Measurements from ENCODE around the gene EIF4E2. TPM values are rescaled to one million over a fixed set of nuclear protein-coding genes. Genes with fewer than 3 reads are reported as not detected.
"Not testable (repeated sequence)": the region's sequence is repeated elsewhere in the genome, so short reads cannot be mapped to it uniquely, and the experiment has no call there.

Gene EIF4E2
- total RNA-seq, 2 experiments from 2014 or later: 45.9 to 46.0 TPM

DNA sequence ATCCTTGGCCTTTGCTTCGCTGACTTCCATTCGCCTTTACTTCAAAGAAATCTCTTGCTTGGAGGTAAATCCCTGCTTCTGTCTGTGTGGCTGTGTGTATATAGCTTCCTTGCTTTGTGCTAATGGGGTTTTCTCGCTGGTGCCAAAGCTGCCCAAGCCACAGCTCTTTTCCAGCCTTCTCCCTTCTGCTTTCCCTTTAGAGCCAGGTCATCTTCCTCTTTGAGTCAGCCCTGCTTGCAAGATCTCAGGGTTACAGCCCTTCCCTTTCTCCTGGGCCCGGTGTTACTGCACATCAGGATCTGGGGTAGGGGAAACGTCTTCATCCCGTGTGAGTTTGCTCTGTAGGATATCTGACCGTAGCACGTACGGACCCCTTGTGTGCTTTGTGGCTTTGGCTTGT lies 19.1 kb downstream of the EIF4E2 start:
- no peaks in the 10 kb centered on the region for H3K9me3 Mint-ChIP-seq
- H3K9me3 ChIP-seq (ENCODE audit: control insufficient read depth in 1 of 2, insufficient read depth in 1 of 2, low read length in 2 of 2): no peaks in the 10 kb centered on the region
- intact Hi-C loops (cut with DNase I, micrococcal nuclease): no loop called here
- no peaks in the 10 kb centered on the region for H3K4me1 Mint-ChIP-seq (ENCODE audit: low read depth)
- POLR2A ChIA-PET: no interaction called here
- CTCF ChIA-PET: interaction anchor here (0.5 kb wide), 1 partner anchor 38 kb away, joined by 4 read pairs; no protein-coding TSS in a partner anchor
- TF ChIP-seq, protein P1, sequence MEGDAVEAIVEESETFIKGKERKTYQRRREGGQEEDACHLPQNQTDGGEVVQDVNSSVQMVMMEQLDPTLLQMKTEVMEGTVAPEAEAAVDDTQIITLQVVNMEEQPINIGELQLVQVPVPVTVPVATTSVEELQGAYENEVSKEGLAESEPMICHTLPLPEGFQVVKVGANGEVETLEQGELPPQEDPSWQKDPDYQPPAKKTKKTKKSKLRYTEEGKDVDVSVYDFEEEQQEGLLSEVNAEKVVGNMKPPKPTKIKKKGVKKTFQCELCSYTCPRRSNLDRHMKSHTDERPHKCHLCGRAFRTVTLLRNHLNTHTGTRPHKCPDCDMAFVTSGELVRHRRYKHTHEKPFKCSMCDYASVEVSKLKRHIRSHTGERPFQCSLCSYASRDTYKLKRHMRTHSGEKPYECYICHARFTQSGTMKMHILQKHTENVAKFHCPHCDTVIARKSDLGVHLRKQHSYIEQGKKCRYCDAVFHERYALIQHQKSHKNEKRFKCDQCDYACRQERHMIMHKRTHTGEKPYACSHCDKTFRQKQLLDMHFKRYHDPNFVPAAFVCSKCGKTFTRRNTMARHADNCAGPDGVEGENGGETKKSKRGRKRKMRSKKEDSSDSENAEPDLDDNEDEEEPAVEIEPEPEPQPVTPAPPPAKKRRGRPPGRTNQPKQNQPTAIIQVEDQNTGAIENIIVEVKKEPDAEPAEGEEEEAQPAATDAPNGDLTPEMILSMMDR (IDR thresholded peaks at IDR 0.05): no peak
- H3K27me3 ChIP-seq (ENCODE audit: control insufficient read depth in 1 of 2, insufficient read depth in 2 of 2, low read length in 2 of 2): no peaks in the 10 kb centered on the region
- peaks cover 78% of the 10 kb centered on the region for H3K36me3 ChIP-seq (ENCODE audit: insufficient read depth, low read length)
- H3K27ac ChIP-seq (ENCODE audit: low read depth in 1 of 2, low read length in 2 of 2): no peak overlapping the region
- no peak overlapping the region for H3K4me3 Mint-ChIP-seq
- DNase-seq: no peak
- H3K27ac Mint-ChIP-seq: no peak overlapping the region
- no peaks in the 10 kb centered on the region for H3K4me1 ChIP-seq (ENCODE audit: insufficient read depth, low read length)
- ATAC-seq (ENCODE audit: poor library complexity): no peak
- peaks cover 98% of the 10 kb centered on the region for H3K36me3 Mint-ChIP-seq (ENCODE audit: low read depth)
- no peaks in the 10 kb centered on the region for H3K27me3 Mint-ChIP-seq
- no peak overlapping the region for H3K4me3 ChIP-seq (ENCODE audit: low read length)

DNA sequence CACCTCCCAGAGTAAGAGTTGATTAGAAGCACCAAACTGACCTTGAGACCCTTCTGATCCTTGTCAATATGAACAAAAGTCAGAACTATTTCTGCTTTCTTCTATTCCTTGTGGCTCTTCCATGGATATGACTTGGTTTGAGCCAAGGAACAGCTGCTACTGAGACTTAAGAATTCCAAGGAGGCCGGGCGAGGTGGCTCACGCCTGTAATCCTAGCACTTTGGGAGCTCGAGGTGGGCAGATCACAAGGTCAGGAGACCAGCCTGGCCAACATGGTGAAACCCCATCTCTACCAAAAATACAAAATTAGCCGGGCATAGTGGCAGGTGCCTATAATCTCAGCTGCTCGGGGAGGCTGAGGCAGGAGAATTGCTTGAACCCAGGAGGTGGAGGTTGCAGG lies 20.0 kb downstream of the EIF4E2 start:
- H3K4me3 Mint-ChIP-seq; H3K27ac Mint-ChIP-seq; H3K27ac ChIP-seq (ENCODE audit: low read depth in 1 of 2, low read length in 2 of 2); CTCF ChIA-PET; H3K27me3 ChIP-seq (ENCODE audit: control insufficient read depth in 1 of 2, insufficient read depth in 2 of 2, low read length in 2 of 2); H3K4me1 Mint-ChIP-seq (ENCODE audit: low read depth); H3K27me3 Mint-ChIP-seq; intact Hi-C loops (cut with DNase I, micrococcal nuclease); H3K4me3 ChIP-seq (ENCODE audit: low read length); DNase-seq; H3K9me3 Mint-ChIP-seq; H3K4me1 ChIP-seq (ENCODE audit: insufficient read depth, low read length); H3K9me3 ChIP-seq (ENCODE audit: control insufficient read depth in 1 of 2, insufficient read depth in 1 of 2, low read length in 2 of 2); ATAC-seq (ENCODE audit: poor library complexity): not testable (repeated sequence)
- peaks cover 79% of the 10 kb centered on the region for H3K36me3 ChIP-seq (ENCODE audit: insufficient read depth, low read length)
- POLR2A ChIA-PET: interaction anchor here (0.5 to 1.3 kb wide), 2 partner anchors 20 to 25 kb away, joined by 3 to 4 read pairs; no protein-coding TSS in a partner anchor
- peaks cover 98% of the 10 kb centered on the region for H3K36me3 Mint-ChIP-seq (ENCODE audit: low read depth)

DNA sequence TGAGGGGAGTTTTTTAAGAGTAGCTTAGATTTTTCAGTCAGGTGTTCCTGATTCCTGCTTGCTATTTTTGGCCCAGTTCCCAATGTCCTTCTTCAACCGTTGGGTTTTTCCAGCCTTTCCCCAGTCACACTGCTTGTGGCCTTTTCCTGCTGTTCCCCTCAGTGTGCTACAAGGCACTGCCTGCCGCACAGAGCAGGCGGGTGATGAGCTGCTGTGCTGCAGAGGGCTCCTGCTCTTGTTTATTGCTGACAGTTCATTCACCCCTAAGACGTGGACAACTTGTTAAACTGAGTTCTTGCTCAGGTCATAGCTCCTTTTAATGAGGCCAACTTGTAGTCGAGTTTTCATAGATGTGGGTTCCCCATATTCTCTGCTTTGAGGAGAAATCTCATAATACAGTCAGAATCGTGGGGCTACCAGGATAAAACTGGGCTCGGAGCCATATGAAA lies 20.6 kb downstream of the EIF4E2 start:
- TF ChIP-seq, protein P1 (IDR thresholded peaks at IDR 0.05): no peak
- intact Hi-C loops (cut with DNase I, micrococcal nuclease): no loop called here
- no peak overlapping the region for H3K4me3 ChIP-seq (ENCODE audit: low read length)
- H3K9me3 Mint-ChIP-seq: no peaks in the 10 kb centered on the region
- H3K27ac ChIP-seq (ENCODE audit: low read depth in 1 of 2, low read length in 2 of 2): no peak overlapping the region
- H3K4me1 ChIP-seq (ENCODE audit: insufficient read depth, low read length): no peaks in the 10 kb centered on the region
- no peak overlapping the region for H3K4me3 Mint-ChIP-seq
- DNase-seq (no peak), ATAC-seq (ENCODE audit: poor library complexity) (no peak)
- POLR2A ChIA-PET: interaction anchor here (0.5 to 1.3 kb wide), 2 partner anchors 20 to 25 kb away, joined by 3 to 4 read pairs; no protein-coding TSS in a partner anchor
- H3K27ac Mint-ChIP-seq: no peak overlapping the region
- H3K36me3 ChIP-seq (ENCODE audit: insufficient read depth, low read length): peaks cover 76% of the 10 kb centered on the region
- CTCF ChIA-PET: no interaction called here
- peaks cover 96% of the 10 kb centered on the region for H3K36me3 Mint-ChIP-seq (ENCODE audit: low read depth)
- H3K27me3 Mint-ChIP-seq: no peaks in the 10 kb centered on the region
- no peaks in the 10 kb centered on the region for H3K9me3 ChIP-seq (ENCODE audit: control insufficient read depth in 1 of 2, insufficient read depth in 1 of 2, low read length in 2 of 2)
- H3K27me3 ChIP-seq (ENCODE audit: control insufficient read depth in 1 of 2, insufficient read depth in 2 of 2, low read length in 2 of 2): no peaks in the 10 kb centered on the region
- no peaks in the 10 kb centered on the region for H3K4me1 Mint-ChIP-seq (ENCODE audit: low read depth)

DNA sequence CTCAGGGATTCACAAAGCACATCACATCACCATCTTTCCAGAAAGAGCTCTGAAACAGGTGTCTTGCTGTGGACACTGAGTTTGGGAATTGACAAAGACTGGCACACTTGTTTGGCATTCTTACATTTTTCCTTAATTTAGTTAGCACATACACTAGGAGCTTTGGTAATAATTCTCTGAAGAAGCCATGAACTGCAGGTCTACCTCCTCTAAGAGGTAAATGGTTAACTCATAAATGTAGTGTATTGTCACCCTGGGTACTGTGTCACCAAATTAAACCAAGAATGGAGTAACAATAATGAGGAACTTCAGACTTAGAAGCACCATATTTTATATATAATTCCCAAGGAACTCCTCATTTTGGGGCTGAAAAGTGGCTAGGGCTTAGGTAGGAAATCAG lies 22.6 kb downstream of the EIF4E2 start:
- H3K36me3 Mint-ChIP-seq (ENCODE audit: low read depth): peaks cover 90% of the 10 kb centered on the region
- no peak for ATAC-seq (ENCODE audit: poor library complexity)
- H3K36me3 ChIP-seq (ENCODE audit: insufficient read depth, low read length): peaks cover 65% of the 10 kb centered on the region

More for the DNA sequence above, 22.6 kb downstream of the EIF4E2 start:
- POLR2A ChIA-PET: no interaction called here
- no peak overlapping the region for H3K27ac Mint-ChIP-seq
- no peak overlapping the region for H3K4me3 Mint-ChIP-seq
- no peaks in the 10 kb centered on the region for H3K4me1 Mint-ChIP-seq (ENCODE audit: low read depth)
- no peaks in the 10 kb centered on the region for H3K9me3 ChIP-seq (ENCODE audit: control insufficient read depth in 1 of 2, insufficient read depth in 1 of 2, low read length in 2 of 2)
- no peaks in the 10 kb centered on the region for H3K9me3 Mint-ChIP-seq
- intact Hi-C loops (cut with DNase I, micrococcal nuclease): no loop called here
- no peak overlapping the region for H3K27ac ChIP-seq (ENCODE audit: low read depth in 1 of 2, low read length in 2 of 2)
- TF ChIP-seq, protein P1 (IDR thresholded peaks at IDR 0.05): no peak
- CTCF ChIA-PET: no interaction called here
- no peak overlapping the region for H3K4me3 ChIP-seq (ENCODE audit: low read length)
- no peaks in the 10 kb centered on the region for H3K4me1 ChIP-seq (ENCODE audit: insufficient read depth, low read length)
- H3K27me3 Mint-ChIP-seq: no peaks in the 10 kb centered on the region
- no peak for DNase-seq
- no peaks in the 10 kb centered on the region for H3K27me3 ChIP-seq (ENCODE audit: control insufficient read depth in 1 of 2, insufficient read depth in 2 of 2, low read length in 2 of 2)
